ENCODE measurements around the gene TMEM53.

DNA sequence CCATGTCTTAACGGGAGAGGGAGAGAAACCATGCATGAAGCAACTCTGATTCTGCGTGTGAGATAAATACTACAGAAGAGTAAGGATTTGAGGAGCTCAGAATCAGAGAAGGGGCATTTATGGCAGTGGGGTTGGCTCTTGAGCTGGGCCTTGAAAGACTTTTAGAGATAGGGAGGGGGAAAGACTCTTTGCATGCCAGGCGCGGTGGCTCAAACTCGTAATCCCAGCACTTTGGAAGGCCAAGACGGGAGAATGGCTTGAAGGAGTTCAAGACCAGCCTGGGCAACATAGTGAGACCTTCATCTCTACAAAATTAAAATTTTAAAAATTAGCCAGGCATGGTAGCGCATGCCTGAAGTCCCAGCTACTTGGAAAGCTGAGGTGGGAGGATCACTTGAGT lies 905 bp upstream of the TMEM53 start:
- TF ChIP-seq CTCF (IDR thresholded peaks at IDR 0.05) (no peak), EP300 (IDR thresholded peaks at IDR 0.05) (no peak), POLR2A (IDR thresholded peaks at IDR 0.05) (no peak)

Data from stomach (tissue), 4 donors.